Left lung (tissue), 10 donors: ENCODE data around the gene SOBP. TPM values are rescaled to one million over a fixed set of nuclear protein-coding genes. Genes with fewer than 3 reads are reported as not detected.
"Not testable (repeated sequence)": the region's sequence is repeated elsewhere in the genome, so short reads cannot be mapped to it uniquely, and the experiment has no call there.

Source experiments
- ATAC-seq: fragments of 200-7000 bp; cut with Tn5 transposase; one replicate; pipeline ENCODE4 v1.9.1; 2020; ENCODE audit warnings: moderate library complexity
- DNase-seq, 4 donors: peaks; one replicate each; pipeline ENCODE4 v3.0.0-alpha.2; 2013 to 2020
- H3K27ac ChIP-seq, 2 donors: fragments of 200-600 bp; sonication (generic) in 1 of 2; one replicate each; pipeline versions ENCODE4 v1.5.0 to v1.8.0; 2020 to 2021
- H3K27me3 ChIP-seq, 2 donors: fragments of 200-600 bp; sonication (generic) in 1 of 2; one replicate each; pipeline versions ENCODE4 v1.5.0 to v1.8.0; 2020 to 2021
- H3K36me3 ChIP-seq, 2 donors: fragments of 200-600 bp; sonication (generic) in 1 of 2; one replicate each; pipeline versions ENCODE4 v1.5.0 to v1.8.0; 2020 to 2021
- H3K4me1 ChIP-seq, 2 donors: fragments of 200-600 bp; one replicate each; pipeline ENCODE4 v1.8.0; 2021
- H3K4me3 ChIP-seq, 2 donors: fragments of 200-600 bp; sonication (generic) in 1 of 2; one replicate each; pipeline versions ENCODE4 v1.5.0 to v1.8.0; 2020 to 2021; ENCODE audit warnings: mild to moderate bottlenecking in 1 of 2
- H3K9me3 ChIP-seq, 2 donors: fragments of 200-600 bp; sonication (generic) in 1 of 2; one replicate each; pipeline versions ENCODE4 v1.5.0 to v1.8.0; 2020 to 2021
- CTCF ChIP-seq, 2 donors: fragments of 200-600 bp; sonication (generic) in 1 of 2; IDR thresholded peaks; one replicate each; pipeline versions ENCODE4 v1.5.0 to v1.8.0; 2021; ENCODE audit warnings: antibody characterized with exemption in 2 of 2
- intact Hi-C, 2 donors: fragments of 100-400 bp; cut with DNase I; formaldehyde crosslinking; loops; one replicate each; pipeline versions ENCODE4 v1.11.2 to v1.14.2; 2022
- polyA plus RNA-seq, 6 donors: library from polyadenylated mRNA; unstranded; fragments of 120-200 nt; gene quantifications; one replicate each; pipeline ENCODE4 v1.2.1, GENCODE V29; 2013; ENCODE audit not compliant: insufficient read length in 6 of 6
- total RNA-seq, 2 donors: library from RNA; stranded (reverse); fragmentation: NEBNext Ultra II Directional; extraction: Animal tissue kit (Norgen Biotek cat#: 25700); gene quantifications; one replicate each; pipeline ENCODE4 v1.2.1, GENCODE V29; 2021
- donor health status: DM: no; HTN: yes; CAD: no.
- donor health status: DM: no; HTN: no; CAD: no.

Gene SOBP
- total and polyA plus RNA-seq, 8 donors = 6.5 to 11.1 (median 8.1) TPM

DNA sequence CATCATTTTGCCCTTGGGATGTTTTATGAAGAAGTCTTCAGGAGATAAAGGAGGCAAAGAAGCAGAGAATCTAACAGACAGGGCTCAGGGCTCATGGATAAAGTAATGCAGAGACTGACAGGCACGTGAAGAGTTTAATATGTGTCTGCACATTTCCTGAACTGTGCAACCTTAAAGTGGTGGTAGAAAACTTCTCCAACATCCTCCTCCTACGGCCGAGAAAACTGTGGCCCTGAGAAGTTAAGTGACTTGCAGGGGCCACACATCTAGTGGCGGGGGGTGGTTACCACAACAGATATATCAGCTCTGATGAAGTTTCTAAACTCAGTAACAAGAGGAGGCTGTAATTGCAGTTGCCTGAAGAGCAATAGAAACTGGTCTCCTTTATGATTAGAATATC, 61.0 kb downstream of the SOBP start:
- Histone ChIP-seq H3K4me1 (no peaks in the 10 kb centered on the region), H3K36me3 (no peaks in the 10 kb centered on the region), H3K27me3 (no peaks in the 10 kb centered on the region), H3K4me3 (no peak overlapping the region), H3K9me3 (no peaks in the 10 kb centered on the region), H3K27ac (no peak overlapping the region)
- TF ChIP-seq CTCF (IDR thresholded peaks at IDR 0.05) = no peak
- DNase-seq (no peak), ATAC-seq (no peak)
- intact Hi-C loops = no loop called here

GRCh38 chr6:107553121-107553520, 63.2 kb downstream of the SOBP start:
- ATAC-seq, H3K27me3 ChIP-seq, intact Hi-C loops, H3K9me3 ChIP-seq, DNase-seq, H3K4me1 ChIP-seq, H3K27ac ChIP-seq, H3K4me3 ChIP-seq, H3K36me3 ChIP-seq: not testable (repeated sequence)

DNA sequence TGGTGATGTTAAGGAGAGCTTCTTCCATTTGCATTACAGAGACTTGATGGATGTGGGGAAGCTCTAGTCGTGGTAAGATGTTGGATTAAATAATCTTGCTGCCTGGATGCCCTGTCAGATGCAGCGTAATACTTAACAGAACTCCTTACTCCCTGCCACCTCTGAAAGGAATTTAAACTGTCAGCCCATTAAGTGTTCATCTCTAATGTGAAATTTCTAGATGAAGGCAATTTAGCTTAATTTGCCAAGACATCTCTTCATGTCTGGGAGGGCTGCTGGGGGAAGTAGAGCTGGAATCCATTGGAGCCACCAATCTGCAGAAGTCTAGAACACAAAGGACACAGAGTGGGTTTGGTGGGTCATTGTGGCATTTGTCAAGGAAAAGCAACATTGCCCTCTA, 64.4 kb downstream of the SOBP start:
- Histone ChIP-seq H3K4me3 (no peak overlapping the region), H3K27ac (no peak overlapping the region), H3K4me1 (no peaks in the 10 kb centered on the region), H3K9me3 (no peaks in the 10 kb centered on the region), H3K36me3 (no peaks in the 10 kb centered on the region), H3K27me3 (no peaks in the 10 kb centered on the region)
- TF ChIP-seq CTCF (IDR thresholded peaks at IDR 0.05) = no peak
- no peak for ATAC-seq
- intact Hi-C loops = no loop called here
- no peak for DNase-seq

- intact Hi-C loops = no loop called here
- no peak for ATAC-seq
- H3K4me3 ChIP-seq = no peak overlapping the region
- no peaks in the 10 kb centered on the region for H3K4me1 ChIP-seq
- TF ChIP-seq CTCF (IDR thresholded peaks at IDR 0.05) = no peak
- H3K27me3 ChIP-seq = no peaks in the 10 kb centered on the region
- no peaks in the 10 kb centered on the region for H3K9me3 ChIP-seq
- DNase-seq = no peak
- no peak overlapping the region for H3K27ac ChIP-seq
- H3K36me3 ChIP-seq = no peaks in the 10 kb centered on the region
Observed at GRCh38 chr6:107554918-107555317, 65.0 kb downstream of the SOBP start.

DNA sequence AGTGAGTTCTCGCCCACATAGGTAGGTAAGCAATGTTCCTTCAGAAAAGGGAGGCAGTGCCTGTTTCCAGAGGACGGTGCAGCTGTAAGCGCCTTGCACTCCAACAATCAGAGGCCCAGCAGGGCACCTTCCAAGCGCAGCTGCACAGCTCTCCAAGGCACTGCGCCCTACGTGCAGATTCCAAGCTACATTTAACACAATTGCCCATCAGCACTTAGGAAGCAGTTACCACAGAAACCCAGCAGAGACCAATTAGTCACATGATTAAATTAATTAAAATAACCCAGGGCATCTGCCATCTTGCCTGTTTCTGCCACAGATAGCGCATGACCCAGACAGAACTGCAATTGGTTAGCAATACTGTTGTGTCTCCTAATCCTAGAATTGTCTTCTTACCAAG, 65.5 kb downstream of the SOBP start:
- Histone ChIP-seq H3K36me3 (no peaks in the 10 kb centered on the region), H3K9me3 (no peaks in the 10 kb centered on the region), H3K4me3 (no peak overlapping the region), H3K27ac (no peak overlapping the region), H3K4me1 (no peaks in the 10 kb centered on the region), H3K27me3 (no peaks in the 10 kb centered on the region)
- TF ChIP-seq CTCF (IDR thresholded peaks at IDR 0.05) = no peak
- intact Hi-C loops = no loop called here
- DNase-seq (no peak), ATAC-seq (no peak)

DNA sequence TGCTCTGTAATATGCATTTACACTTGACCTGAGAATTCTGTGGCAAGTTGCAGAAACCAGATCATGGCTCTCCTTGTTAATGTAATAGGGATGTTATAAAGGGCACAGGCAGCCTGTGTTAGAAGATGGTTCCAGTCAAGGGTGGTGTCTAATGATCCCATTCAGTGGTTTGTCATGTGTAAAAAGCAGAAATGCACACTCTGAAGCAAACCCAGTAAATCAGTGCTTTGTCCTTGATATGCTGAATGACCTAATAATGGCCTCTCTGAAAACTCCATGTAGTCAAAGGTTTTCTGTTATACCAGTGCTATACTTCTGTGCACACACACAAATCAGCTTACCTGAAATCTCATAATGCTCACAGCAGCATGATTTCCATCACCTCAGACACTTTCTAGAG, 66.2 kb downstream of the SOBP start:
- Histone ChIP-seq H3K4me1 (no peaks in the 10 kb centered on the region), H3K27ac (no peak overlapping the region), H3K4me3 (no peak overlapping the region), H3K36me3 (no peaks in the 10 kb centered on the region), H3K9me3 (no peaks in the 10 kb centered on the region), H3K27me3 (no peaks in the 10 kb centered on the region)
- ATAC-seq (no peak), DNase-seq (no peak)
- intact Hi-C loops = no loop called here
- no peak for TF ChIP-seq CTCF (IDR thresholded peaks at IDR 0.05)
